ENCODE data around the gene ZNF484.
"Not testable (repeated sequence)": the region's sequence is repeated elsewhere in the genome, so short reads cannot be mapped to it uniquely, and the experiment has no call there.

DNA sequence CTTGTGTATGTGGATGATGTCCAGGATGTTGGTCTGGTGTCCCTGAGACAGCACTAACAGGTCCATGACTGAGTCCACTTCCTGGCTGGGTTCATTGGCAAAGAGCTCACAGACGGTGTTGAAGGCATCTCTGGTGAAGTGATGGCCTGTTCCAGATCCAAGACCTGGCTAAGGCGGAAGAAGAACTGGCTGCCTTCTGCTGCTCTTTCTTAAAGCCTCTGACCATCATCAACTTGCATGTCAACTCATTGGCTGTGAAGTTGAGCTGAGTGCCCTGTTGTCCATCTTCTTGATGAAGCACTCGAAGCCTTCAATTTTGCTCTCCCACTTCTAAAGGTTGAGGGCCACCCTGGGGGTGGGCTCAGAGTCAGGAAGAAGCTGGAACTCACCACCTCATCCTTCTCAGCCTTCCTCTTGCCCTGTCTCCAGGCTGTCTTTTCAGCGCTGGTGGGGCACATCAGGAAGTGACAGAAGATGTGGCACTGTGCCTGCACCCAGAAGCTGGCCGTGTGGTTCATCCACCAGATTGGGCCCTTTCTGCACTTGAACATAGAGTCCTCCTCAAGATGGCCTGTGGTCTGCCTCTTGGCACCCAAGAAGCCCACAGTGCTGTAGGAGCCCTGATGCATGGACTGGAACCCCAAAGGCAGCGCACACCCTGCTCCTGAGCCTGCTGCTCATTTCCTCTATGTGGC, 16.2 kb upstream of the ZNF484 start:
- TF ChIP-seq, protein P1, sequence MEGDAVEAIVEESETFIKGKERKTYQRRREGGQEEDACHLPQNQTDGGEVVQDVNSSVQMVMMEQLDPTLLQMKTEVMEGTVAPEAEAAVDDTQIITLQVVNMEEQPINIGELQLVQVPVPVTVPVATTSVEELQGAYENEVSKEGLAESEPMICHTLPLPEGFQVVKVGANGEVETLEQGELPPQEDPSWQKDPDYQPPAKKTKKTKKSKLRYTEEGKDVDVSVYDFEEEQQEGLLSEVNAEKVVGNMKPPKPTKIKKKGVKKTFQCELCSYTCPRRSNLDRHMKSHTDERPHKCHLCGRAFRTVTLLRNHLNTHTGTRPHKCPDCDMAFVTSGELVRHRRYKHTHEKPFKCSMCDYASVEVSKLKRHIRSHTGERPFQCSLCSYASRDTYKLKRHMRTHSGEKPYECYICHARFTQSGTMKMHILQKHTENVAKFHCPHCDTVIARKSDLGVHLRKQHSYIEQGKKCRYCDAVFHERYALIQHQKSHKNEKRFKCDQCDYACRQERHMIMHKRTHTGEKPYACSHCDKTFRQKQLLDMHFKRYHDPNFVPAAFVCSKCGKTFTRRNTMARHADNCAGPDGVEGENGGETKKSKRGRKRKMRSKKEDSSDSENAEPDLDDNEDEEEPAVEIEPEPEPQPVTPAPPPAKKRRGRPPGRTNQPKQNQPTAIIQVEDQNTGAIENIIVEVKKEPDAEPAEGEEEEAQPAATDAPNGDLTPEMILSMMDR (conservative IDR thresholded peaks at IDR 0.05; ENCODE audit: low read depth, low read length) = not testable (repeated sequence)
- not testable (repeated sequence) for TF ChIP-seq EZH2 (IDR thresholded peaks at IDR 0.05; ENCODE audit: low read length, unreplicated experiment)
